IMR-90 (cell line): Measurements from ENCODE around the gene MTMR4. TPM values are rescaled to one million over a fixed set of nuclear protein-coding genes. Genes with fewer than 3 reads are reported as not detected.

Experiments
- ATAC-seq: fragments of 200-7000 bp; cut with Tn5 transposase; 2 replicates; pipeline ENCODE4 v1.9.1; 2020; ENCODE audit warnings: low read depth, mild to moderate bottlenecking, moderate library complexity
- BruUV-seq: library from RNA; stranded (reverse); fragments of 400-500 nt; replicated peaks from 2 replicates; lab custom pipeline; 2021; lab: Mats Ljungman, UMichigan
- CTCF ChIA-PET: fragments of 300-600 bp; formaldehyde crosslinking; extraction: SDS; loops from one replicate; lab custom pipeline; 2021; ENCODE audit warnings: antibody characterized with exemption; lab: Yijun Ruan, JAX
- POLR2A ChIA-PET: fragments of 300-600 bp; sonication (Branson Sonifier 250); formaldehyde crosslinking; loops from one replicate; lab custom pipeline; 2022; ENCODE audit warnings: antibody characterized with exemption; ENCODE audit not compliant: unreplicated experiment; lab: Charles Lee
- DNase-seq: peaks from one replicate; pipeline ENCODE4 v3.0.0; 2013
- H2AFZ ChIP-seq: replicated peaks from 2 replicates; pipeline ENCODE3; 2013; ENCODE audit warnings: low read length, mild to moderate bottlenecking; ENCODE audit not compliant: poor library complexity
- H2AK5ac ChIP-seq: 2 replicates; pipeline ENCODE4 v1.6.1; 2013; ENCODE audit warnings: low read depth, low read length, inconsistent platforms
- H2AK9ac ChIP-seq: replicated peaks from 2 replicates; pipeline ENCODE3; 2013; ENCODE audit warnings: mild to moderate bottlenecking, low read depth, low read length, moderate library complexity; ENCODE audit not compliant: poor library complexity
- H2BK120ac ChIP-seq: 2 replicates; pipeline ENCODE4 v1.6.1; 2013; ENCODE audit warnings: low read depth, low read length, inconsistent platforms
- H2BK15ac ChIP-seq: 3 replicates; pipeline ENCODE4 v1.6.1; 2013; ENCODE audit warnings: low read depth, low read length, inconsistent platforms
- H2BK20ac ChIP-seq: 2 replicates; pipeline ENCODE4 v1.6.1; 2013; ENCODE audit warnings: low read depth, mild to moderate bottlenecking, inconsistent platforms, low read length, moderate library complexity
- H2BK5ac ChIP-seq: 2 replicates; pipeline ENCODE4 v1.6.1; 2013; ENCODE audit warnings: mild to moderate bottlenecking, low read depth, low read length, inconsistent platforms; ENCODE audit not compliant: poor library complexity, severe bottlenecking
- H3K14ac ChIP-seq: replicated peaks from 2 replicates; pipeline ENCODE4 v1.6.1; 2013; ENCODE audit warnings: low read depth, low read length, inconsistent platforms
- H3K18ac ChIP-seq: 2 replicates; pipeline ENCODE4 v1.6.1; 2013; ENCODE audit warnings: low read depth, low read length, control low read depth
- H3K23ac ChIP-seq: 2 replicates; pipeline ENCODE4 v1.6.1; 2013; ENCODE audit warnings: low read depth, low read length, inconsistent platforms
- H3K27ac ChIP-seq: 2 replicates; pipeline ENCODE4 v1.5.1; 2013; ENCODE audit warnings: mild to moderate bottlenecking, control low read depth, low read length; ENCODE audit not compliant: insufficient read depth
- H3K27me3 ChIP-seq: 2 replicates; pipeline ENCODE4 v1.6.1; 2013; ENCODE audit warnings: low read length; ENCODE audit not compliant: control insufficient read depth, insufficient read depth
- H3K36me3 ChIP-seq: 2 replicates; pipeline ENCODE4 v1.6.1; 2013; ENCODE audit warnings: low read length, mixed read lengths; ENCODE audit not compliant: control insufficient read depth, insufficient read depth
- H3K4ac ChIP-seq: 2 replicates; pipeline ENCODE4 v1.6.1; 2013; ENCODE audit warnings: low read depth, low read length, inconsistent platforms
- H3K4me1 ChIP-seq: 2 replicates; pipeline ENCODE4 v1.6.1; 2013; ENCODE audit warnings: low read length, mixed read lengths; ENCODE audit not compliant: control insufficient read depth, insufficient read depth
- H3K4me2 ChIP-seq: 2 replicates; pipeline ENCODE4 v1.6.1; 2013; ENCODE audit warnings: low read depth, mild to moderate bottlenecking, control low read depth, low read length, moderate library complexity
- H3K4me3 ChIP-seq: 2 replicates; pipeline ENCODE4 v1.5.1; 2013; ENCODE audit warnings: low read depth, mild to moderate bottlenecking, control low read depth, low read length, moderate library complexity; ENCODE audit not compliant: insufficient read depth
- H3K56ac ChIP-seq: 2 replicates; pipeline ENCODE4 v1.6.1; 2013; ENCODE audit warnings: low read length, inconsistent platforms; ENCODE audit not compliant: insufficient read depth; ENCODE audit errors: extremely low read depth
- H3K79me1 ChIP-seq, 2 experiments: 2 replicates each; pipeline ENCODE4 v1.6.1; 2013; ENCODE audit warnings: low read length in 2 of 2, inconsistent platforms in 1 of 2, low read depth in 1 of 2
- H3K9ac ChIP-seq: 2 replicates; pipeline ENCODE4 v1.6.1; 2013; ENCODE audit warnings: low read depth, low read length, control low read depth
- H3K9me1 ChIP-seq: 2 replicates; pipeline ENCODE4 v1.6.1; 2013; ENCODE audit warnings: low read length, inconsistent platforms; ENCODE audit not compliant: insufficient read depth
- H3K9me3 ChIP-seq: 2 replicates; pipeline ENCODE4 v1.6.1; 2013; ENCODE audit warnings: low read length; ENCODE audit not compliant: control insufficient read depth, insufficient read depth
- H4K20me1 ChIP-seq: 2 replicates; pipeline ENCODE4 v1.6.1; 2013; ENCODE audit warnings: low read length, inconsistent platforms; ENCODE audit not compliant: insufficient read depth
- H4K5ac ChIP-seq: 2 replicates; pipeline ENCODE4 v1.6.1; 2013; ENCODE audit warnings: mild to moderate bottlenecking, low read depth, low read length, control low read depth
- H4K8ac ChIP-seq, 2 experiments: 2 replicates each; pipeline ENCODE4 v1.6.1; 2013; ENCODE audit warnings: low read depth in 2 of 2, low read length in 2 of 2, control low read depth in 1 of 2, inconsistent platforms in 1 of 2
- H4K91ac ChIP-seq: 2 replicates; pipeline ENCODE4 v1.6.1; 2013; ENCODE audit warnings: low read depth, low read length, inconsistent platforms; ENCODE audit not compliant: insufficient read depth
- CHD1 ChIP-seq: IDR thresholded peaks from 2 replicates; pipeline ENCODE4 v1.6.1; 2012; ENCODE audit warnings: low read depth, low read length, improper control_type of control experiment
- whole genome bisulfite sequencing, 2 experiments: methylation state at CpG; one replicate each; pipeline versions ENCODE4 v1.1.5 to v1.1.7; 2013; ENCODE audit warnings: missing lambda C conversion rate in 2 of 2; ENCODE audit not compliant: insufficient read length in 1 of 2; ENCODE audit errors: extremely low coverage in 2 of 2; 5-methylcytosine and 5-hydroxymethylcytosine counted together
- dilution Hi-C: fragments of 300-500 bp; cut with HindIII; formaldehyde crosslinking; loops from one replicate; pipeline ENCODE4 v1.14.3; 2018; ENCODE audit warnings: low sequenced_read_pairs; ENCODE audit not compliant: unreplicated experiment
- in situ Hi-C: fragments of 300-500 bp; cut with MboI; formaldehyde crosslinking; loops from 3 replicates; pipeline ENCODE4 v1.14.3; 2019; ENCODE audit warnings: low sequenced_read_pairs, inconsistent platforms, mixed read lengths
- intact Hi-C: fragments of 100-400 bp; cut with micrococcal nuclease; formaldehyde crosslinking; loops from 2 replicates; pipeline ENCODE4 v1.10.0; 2022
- polyA plus RNA-seq, 3 experiments: library from polyadenylated mRNA; depleted of rRNA; stranded (reverse); fragments of >200 nt; gene quantifications; 2 replicates each; pipeline ENCODE4 v1.2.3, GENCODE V29; 2012; ENCODE audit warnings: low replicate concordance in 1 of 3
- total RNA-seq: library from RNA; depleted of rRNA; stranded (reverse); fragments of >200 nt; gene quantifications from 2 replicates; pipeline ENCODE4 v1.2.3, GENCODE V29; 2012

MTMR4 gene
- total and polyA plus RNA-seq, 2 of the 4 experiments (the other 2 are of a cell fraction), result 13.2 to 42.5 TPM

GRCh38 chr17:58487589-58488427 lies 26.6 kb downstream of the MTMR4 start, which contains the start of gene HSF5:
HSF5 (minus strand) TSS chr17:58488408; CDS start chr17:58488274, 134 bp downstream.
- intact Hi-C loops (no loop called here), in situ Hi-C loops (no loop called here), dilution Hi-C loops (no loop called here)
- Histone ChIP-seq H3K4me2 (no peak within 1 kb of the TSS), H3K9ac (no peak within 1 kb of the TSS), H3K4me3 (no peak within 1 kb of the TSS), H4K20me1 (no peaks in the 10 kb centered on the region), H4K8ac (no peak within 1 kb of the TSS), H3K18ac (no peak within 1 kb of the TSS), H2BK20ac (no peak within 1 kb of the TSS), H2BK15ac (no peak within 1 kb of the TSS), H3K9me3 (no peaks in the 10 kb centered on the region), H2AK9ac (no peak within 1 kb of the TSS), H3K14ac (no peak within 1 kb of the TSS), H3K56ac (no peak within 1 kb of the TSS), H3K4me1 (no peaks in the 10 kb centered on the region), H3K4ac (no peak within 1 kb of the TSS), H2AK5ac (no peak within 1 kb of the TSS), H4K91ac (no peak within 1 kb of the TSS), H3K27me3 (no peaks in the 10 kb centered on the region), H2BK120ac (no peak within 1 kb of the TSS), H2BK5ac (no peak within 1 kb of the TSS), H2AFZ (peak within 1 kb of the TSS; percentile 23), H3K9me1 (no peaks in the 10 kb centered on the region; the same call in 1 of the 2 replicates), H3K23ac (no peak within 1 kb of the TSS), H3K36me3 (peaks cover 33% of the 10 kb centered on the region), H3K27ac (no peak within 1 kb of the TSS), H4K5ac (no peak within 1 kb of the TSS), H3K79me1 (no peaks in the 10 kb centered on the region)
- ChIA-PET CTCF (no interaction called here), POLR2A (no interaction called here)
- DNase-seq, result no peak
- no TSS peak for BruUV-seq
- 51% methylated on average over 26 of the region's 98 CpGs; no CpG with 5 or more reads in 1 of the 2 experiments for WGBS, 2 experiments
- no peak for ATAC-seq
- no peak for TF ChIP-seq CHD1
